IPS-15b (cell line): Measurements from ENCODE around the gene SLC23A2.

ENCODE experiments used
- H3K27me3 ChIP-seq: one replicate; pipeline ENCODE4 v1.6.1; 2013; ENCODE audit warnings: low read length; ENCODE audit not compliant: control insufficient read depth, insufficient read depth
- H3K36me3 ChIP-seq: one replicate; pipeline ENCODE4 v1.6.1; 2013; ENCODE audit warnings: low read length; ENCODE audit not compliant: control insufficient read depth, insufficient read depth
- H3K4me1 ChIP-seq: one replicate; pipeline ENCODE4 v1.6.1; 2013; ENCODE audit warnings: mild to moderate bottlenecking, low read length; ENCODE audit not compliant: control insufficient read depth, insufficient read depth
- H3K4me3 ChIP-seq: one replicate; pipeline ENCODE4 v1.5.1; 2013; ENCODE audit warnings: low read depth, low read length
- H3K9ac ChIP-seq: one replicate; pipeline ENCODE4 v1.6.1; 2013; ENCODE audit warnings: low read depth, mild to moderate bottlenecking, low read length
- H3K9me3 ChIP-seq: one replicate; pipeline ENCODE4 v1.6.1; 2013; ENCODE audit warnings: mild to moderate bottlenecking, low read length; ENCODE audit not compliant: control insufficient read depth, insufficient read depth

SLC23A2 gene

GRCh38 chr20:4944518-4945313 lies 56.6 kb downstream of the SLC23A2 start:
- H3K9me3 ChIP-seq = no peaks in the 10 kb centered on the region
- no peaks in the 10 kb centered on the region for H3K27me3 ChIP-seq
- H3K4me1 ChIP-seq = peaks cover 3% of the 10 kb centered on the region
- H3K36me3 ChIP-seq = no peaks in the 10 kb centered on the region
- H3K4me3 ChIP-seq = no peak overlapping the region
- H3K9ac ChIP-seq = no peak overlapping the region

- Histone ChIP-seq H3K9ac (no peak overlapping the region), H3K36me3 (no peaks in the 10 kb centered on the region), H3K4me1 (no peaks in the 10 kb centered on the region), H3K4me3 (no peak overlapping the region), H3K27me3 (no peaks in the 10 kb centered on the region), H3K9me3 (no peaks in the 10 kb centered on the region)
These were observed 59.0 kb downstream of the SLC23A2 start for GRCh38 chr20:4942331-4942730.

GRCh38 chr20:4937407-4938319 lies 63.6 kb downstream of the SLC23A2 start:
- H3K9me3 ChIP-seq = no peaks in the 10 kb centered on the region
- peaks cover 7% of the 10 kb centered on the region for H3K4me1 ChIP-seq
- no peaks in the 10 kb centered on the region for H3K27me3 ChIP-seq
- no peak overlapping the region for H3K9ac ChIP-seq
- H3K4me3 ChIP-seq = no peak overlapping the region
- H3K36me3 ChIP-seq = no peaks in the 10 kb centered on the region

GRCh38 chr20:4936851-4937406 lies 64.4 kb downstream of the SLC23A2 start:
- H3K9ac ChIP-seq = no peak overlapping the region
- no peaks in the 10 kb centered on the region for H3K36me3 ChIP-seq

GRCh38 chr20:4936392-4936850 lies 64.9 kb downstream of the SLC23A2 start:
- Histone ChIP-seq H3K9ac (no peak overlapping the region), H3K9me3 (no peaks in the 10 kb centered on the region), H3K27me3 (no peaks in the 10 kb centered on the region), H3K36me3 (no peaks in the 10 kb centered on the region), H3K4me1 (peaks cover 7% of the 10 kb centered on the region), H3K4me3 (no peak overlapping the region)

More at GRCh38 chr20:4936851-4937406, 64.4 kb downstream of the SLC23A2 start:
- Histone ChIP-seq H3K4me1 (peaks cover 7% of the 10 kb centered on the region), H3K9me3 (no peaks in the 10 kb centered on the region), H3K27me3 (no peaks in the 10 kb centered on the region), H3K4me3 (no peak overlapping the region)

- no peak overlapping the region for H3K9ac ChIP-seq
- no peaks in the 10 kb centered on the region for H3K9me3 ChIP-seq
- H3K27me3 ChIP-seq = no peaks in the 10 kb centered on the region
- no peak overlapping the region for H3K4me3 ChIP-seq
- peaks cover 4% of the 10 kb centered on the region for H3K4me1 ChIP-seq
- H3K36me3 ChIP-seq = no peaks in the 10 kb centered on the region
These were observed 69.2 kb downstream of the SLC23A2 start for GRCh38 chr20:4932061-4932460.

GRCh38 chr20:4929686-4930397 lies 71.5 kb downstream of the SLC23A2 start:
- Histone ChIP-seq H3K4me1 (peaks cover 3% of the 10 kb centered on the region), H3K4me3 (no peak overlapping the region), H3K9me3 (no peaks in the 10 kb centered on the region), H3K27me3 (no peaks in the 10 kb centered on the region), H3K36me3 (no peaks in the 10 kb centered on the region), H3K9ac (no peak overlapping the region)

- H3K4me1 ChIP-seq = no peaks in the 10 kb centered on the region
- H3K27me3 ChIP-seq = no peaks in the 10 kb centered on the region
- H3K9me3 ChIP-seq = no peaks in the 10 kb centered on the region
- H3K9ac ChIP-seq = no peak overlapping the region
- no peaks in the 10 kb centered on the region for H3K36me3 ChIP-seq
- no peak overlapping the region for H3K4me3 ChIP-seq
These were observed 74.7 kb downstream of the SLC23A2 start for GRCh38 chr20:4926531-4927156.

- Histone ChIP-seq H3K27me3 (no peaks in the 10 kb centered on the region), H3K4me1 (no peaks in the 10 kb centered on the region), H3K36me3 (no peaks in the 10 kb centered on the region), H3K4me3 (no peak overlapping the region), H3K9ac (no peak overlapping the region), H3K9me3 (no peaks in the 10 kb centered on the region)
These were observed 75.3 kb downstream of the SLC23A2 start for GRCh38 chr20:4925842-4926530.

- no peaks in the 10 kb centered on the region for H3K27me3 ChIP-seq
- no peak overlapping the region for H3K4me3 ChIP-seq
- no peak overlapping the region for H3K9ac ChIP-seq
- no peaks in the 10 kb centered on the region for H3K9me3 ChIP-seq
- no peaks in the 10 kb centered on the region for H3K4me1 ChIP-seq
- no peaks in the 10 kb centered on the region for H3K36me3 ChIP-seq
These were observed 76.9 kb downstream of the SLC23A2 start for GRCh38 chr20:4924446-4924845.
